ENCODE results near the gene MINDY4. TPM values are rescaled to one million over a fixed set of nuclear protein-coding genes. Genes with fewer than 3 reads are reported as not detected.

The MINDY4 gene
- total RNA-seq, 5 donors from 2014 or later (not counting 1 experiment from before 2014, with no cell fraction given) = 0.60 to 1.7 (median 1.2) TPM

DNA sequence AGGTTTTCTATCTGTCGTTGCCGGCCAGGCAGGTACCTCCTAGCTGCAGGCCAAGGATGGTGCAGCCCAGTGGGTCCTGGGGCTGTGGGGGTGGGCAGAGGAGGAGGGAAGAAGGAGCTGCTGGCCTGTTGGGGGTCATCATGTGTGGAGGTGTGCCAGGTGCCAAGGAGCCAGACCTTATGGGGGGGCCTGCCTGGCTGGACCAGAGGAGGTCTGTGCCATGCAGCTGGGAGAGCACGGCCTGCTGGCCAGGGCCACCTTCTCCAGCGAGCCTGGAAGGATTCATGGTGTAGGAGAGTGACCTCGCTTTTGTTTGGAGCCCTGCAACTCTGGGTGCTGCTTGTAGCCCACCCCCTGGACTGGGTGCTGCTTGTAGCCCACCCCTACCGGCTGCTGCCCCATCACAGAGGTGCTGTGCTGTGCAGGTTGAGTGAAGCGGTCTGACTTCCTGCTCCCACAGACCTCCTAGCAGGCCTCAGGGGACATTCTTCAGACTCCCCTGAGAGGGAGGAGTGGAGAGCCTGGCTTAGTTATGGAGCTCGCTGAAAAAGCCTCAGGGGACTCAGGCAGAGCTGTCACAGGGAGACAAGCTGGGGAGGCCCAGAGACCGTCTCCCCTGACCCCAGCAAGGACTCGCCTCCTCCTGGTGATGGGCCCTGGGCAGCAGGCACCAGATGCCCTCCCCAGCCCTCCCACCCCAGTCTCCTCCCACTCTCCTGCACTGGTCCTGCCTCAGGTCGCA lies 72.7 kb downstream of the MINDY4 start:
- Histone ChIP-seq H3K4me3 (ENCODE audit: control insufficient read depth in 1 of 2, extremely low read depth in 1 of 2, low read length in 1 of 2) (no peak overlapping the region), H3K27me3 (replicated peaks in 1 of 2; ENCODE audit: control insufficient read depth in 2 of 2, extremely low read depth in 1 of 2, insufficient read depth in 2 of 2, low read length in 1 of 2) (no peaks in the 10 kb centered on the region), H3K4me1 (ENCODE audit: control insufficient read depth in 1 of 2, extremely low read depth in 1 of 2, insufficient read depth in 2 of 2, low read length in 2 of 2) (no peaks in the 10 kb centered on the region), H3K36me3 (ENCODE audit: control insufficient read depth in 2 of 2, extremely low read depth in 1 of 2, insufficient read depth in 1 of 2, low read length in 1 of 2) (peaks cover 0 to 2% of the 10 kb centered on the region in 2 donors), H3K9me3 (no peaks in the 10 kb centered on the region), H3K27ac (ENCODE audit: low read length) (no peak overlapping the region)
- H3K9me3 Mint-ChIP-seq = no peaks in the 10 kb centered on the region
- H3K27me3 Mint-ChIP-seq = no peaks in the 10 kb centered on the region
- 86% methylated on average over 5 of the region's 11 CpGs for WGBS (ENCODE audit: insufficient coverage)
- H3K27ac Mint-ChIP-seq = no peak overlapping the region
- DNase-seq (no peak), ATAC-seq (replicated peaks in 1 of 4) (no peak)
- no peak overlapping the region for H3K4me3 Mint-ChIP-seq
- H3K36me3 Mint-ChIP-seq = no peaks in the 10 kb centered on the region
- H3K4me1 Mint-ChIP-seq = no peaks in the 10 kb centered on the region
- ChIA-PET POLR2A (no interaction called here), CTCF (interaction anchor here in 1 of 2 donors (0.6 kb wide), 1 partner anchor 104 kb away, joined by 3 read pairs; no protein-coding TSS in a partner anchor)

DNA sequence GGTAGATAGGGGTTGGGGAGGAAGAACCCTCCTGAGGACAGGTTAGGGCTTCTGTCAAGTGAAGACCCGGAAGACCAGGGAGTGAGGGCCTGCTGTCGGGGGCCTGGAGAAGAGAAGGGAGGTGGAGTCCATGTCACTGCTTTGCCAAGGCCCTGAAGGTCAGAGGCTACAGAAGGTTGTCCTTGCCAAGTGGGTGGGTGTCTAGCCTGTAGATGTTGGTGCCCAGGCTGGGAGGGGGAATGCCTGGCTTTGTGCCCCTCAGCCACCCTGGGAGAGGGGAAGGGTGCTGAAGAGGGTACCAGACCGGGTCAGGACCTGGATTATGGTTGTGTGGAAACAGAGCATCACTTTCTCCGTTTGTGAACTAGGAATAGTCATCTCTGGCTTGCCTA lies 73.3 kb downstream of the MINDY4 start:
- H3K4me3 ChIP-seq (ENCODE audit: control insufficient read depth in 1 of 2, extremely low read depth in 1 of 2, low read length in 1 of 2) = no peak overlapping the region
- Mint-ChIP-seq H3K27ac (no peak overlapping the region), H3K36me3 (no peaks in the 10 kb centered on the region), H3K4me3 (no peak overlapping the region), H3K9me3 (no peaks in the 10 kb centered on the region), H3K4me1 (no peaks in the 10 kb centered on the region), H3K27me3 (no peaks in the 10 kb centered on the region)
- ATAC-seq (replicated peaks in 1 of 4) = no peak
- ChIA-PET CTCF (no interaction called here), POLR2A (no interaction called here)
- no peaks in the 10 kb centered on the region for H3K4me1 ChIP-seq (ENCODE audit: control insufficient read depth in 1 of 2, extremely low read depth in 1 of 2, insufficient read depth in 2 of 2, low read length in 2 of 2)
- DNase-seq = no peak
- 69% methylated on average over 4 of the region's 4 CpGs for WGBS (ENCODE audit: insufficient coverage)
- H3K9me3 ChIP-seq = no peaks in the 10 kb centered on the region
- H3K36me3 ChIP-seq (ENCODE audit: control insufficient read depth in 2 of 2, extremely low read depth in 1 of 2, insufficient read depth in 1 of 2, low read length in 1 of 2) = peaks cover 0 to 2% of the 10 kb centered on the region in 2 donors
- no peak overlapping the region for H3K27ac ChIP-seq (ENCODE audit: low read length)
- H3K27me3 ChIP-seq (replicated peaks in 1 of 2; ENCODE audit: control insufficient read depth in 2 of 2, extremely low read depth in 1 of 2, insufficient read depth in 2 of 2, low read length in 1 of 2) = no peaks in the 10 kb centered on the region

DNA sequence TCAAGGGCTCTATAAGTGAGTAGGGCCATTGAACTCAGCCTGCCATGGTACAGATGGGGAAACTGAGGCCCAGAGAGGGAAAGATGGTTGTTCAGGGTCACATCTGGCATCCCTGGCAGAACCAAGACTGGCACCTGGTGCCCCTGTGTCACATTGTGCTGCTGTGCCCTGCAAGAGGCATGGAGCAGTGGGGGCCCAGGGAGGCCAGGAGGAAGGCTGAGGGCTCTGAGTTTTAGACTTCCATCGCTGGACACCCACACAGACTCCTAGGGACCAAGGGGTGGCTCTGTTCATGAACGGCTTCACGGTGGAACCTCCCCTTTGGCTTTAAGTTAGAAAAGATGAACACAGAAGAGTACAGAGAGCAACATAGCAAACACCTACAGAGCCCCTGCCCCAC lies 73.7 kb downstream of the MINDY4 start:
- Mint-ChIP-seq H3K27ac (no peak overlapping the region), H3K36me3 (no peaks in the 10 kb centered on the region), H3K4me1 (no peaks in the 10 kb centered on the region), H3K4me3 (no peak overlapping the region), H3K9me3 (no peaks in the 10 kb centered on the region), H3K27me3 (no peaks in the 10 kb centered on the region)
- no peaks in the 10 kb centered on the region for H3K27me3 ChIP-seq (replicated peaks in 1 of 2; ENCODE audit: control insufficient read depth in 2 of 2, extremely low read depth in 1 of 2, insufficient read depth in 2 of 2, low read length in 1 of 2)
- no peaks in the 10 kb centered on the region for H3K4me1 ChIP-seq (ENCODE audit: control insufficient read depth in 1 of 2, extremely low read depth in 1 of 2, insufficient read depth in 2 of 2, low read length in 2 of 2)
- ChIA-PET POLR2A (no interaction called here), CTCF (no interaction called here)
- WGBS (ENCODE audit: insufficient coverage) = 75% methylated on average over 1 of the region's 3 CpGs
- peaks cover 0 to 2% of the 10 kb centered on the region in 2 donors for H3K36me3 ChIP-seq (ENCODE audit: control insufficient read depth in 2 of 2, extremely low read depth in 1 of 2, insufficient read depth in 1 of 2, low read length in 1 of 2)
- H3K4me3 ChIP-seq (ENCODE audit: control insufficient read depth in 1 of 2, extremely low read depth in 1 of 2, low read length in 1 of 2) = no peak overlapping the region
- ATAC-seq (replicated peaks in 1 of 4) (no peak), DNase-seq (no peak)
- no peak overlapping the region for H3K27ac ChIP-seq (ENCODE audit: low read length)
- H3K9me3 ChIP-seq = no peaks in the 10 kb centered on the region

DNA sequence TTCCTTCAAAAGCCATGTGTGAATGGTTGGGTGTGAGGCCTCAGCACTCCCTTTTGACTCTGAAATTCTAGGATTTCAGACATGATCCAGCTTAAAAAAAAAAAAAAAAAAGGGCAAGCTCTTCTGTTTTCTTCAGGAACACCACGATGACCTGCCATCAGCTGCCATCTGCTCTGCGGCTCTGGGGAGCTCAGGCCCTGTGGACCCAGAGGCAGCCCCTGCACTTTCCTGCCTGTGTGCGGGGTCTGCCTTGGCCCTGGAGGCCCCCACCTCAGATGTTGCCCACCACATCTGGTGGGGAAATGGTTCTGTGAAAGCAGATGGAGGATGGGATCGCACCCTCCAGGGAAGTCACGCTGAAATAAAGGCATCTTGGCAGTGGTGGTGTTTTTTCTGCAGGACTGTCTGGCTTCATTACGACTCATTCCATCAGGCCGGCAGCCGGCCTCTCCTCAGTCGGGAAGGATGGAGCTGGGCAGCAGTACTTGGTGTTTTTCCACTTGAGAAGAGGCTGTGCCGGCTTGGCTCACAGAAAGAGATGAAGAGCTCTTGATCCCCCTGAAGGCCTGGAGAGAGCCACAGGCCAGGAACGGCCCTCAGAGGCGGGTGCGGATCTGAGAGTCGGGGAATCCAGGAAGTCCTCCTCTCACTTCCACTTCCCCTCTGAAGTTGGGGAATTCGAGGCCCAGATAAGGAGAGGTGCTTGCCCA lies 74.4 kb downstream of the MINDY4 start:
- H3K4me3 Mint-ChIP-seq = no peak overlapping the region
- Histone ChIP-seq H3K27me3 (replicated peaks in 1 of 2; ENCODE audit: control insufficient read depth in 2 of 2, extremely low read depth in 1 of 2, insufficient read depth in 2 of 2, low read length in 1 of 2) (no peaks in the 10 kb centered on the region), H3K9me3 (no peaks in the 10 kb centered on the region), H3K4me1 (ENCODE audit: control insufficient read depth in 1 of 2, extremely low read depth in 1 of 2, insufficient read depth in 2 of 2, low read length in 2 of 2) (no peaks in the 10 kb centered on the region), H3K4me3 (ENCODE audit: control insufficient read depth in 1 of 2, extremely low read depth in 1 of 2, low read length in 1 of 2) (no peak overlapping the region), H3K27ac (ENCODE audit: low read length) (no peak overlapping the region), H3K36me3 (ENCODE audit: control insufficient read depth in 2 of 2, extremely low read depth in 1 of 2, insufficient read depth in 1 of 2, low read length in 1 of 2) (peaks cover 0 to under 1% of the 10 kb centered on the region in 2 donors)
- H3K27ac Mint-ChIP-seq = no peak overlapping the region
- no peaks in the 10 kb centered on the region for H3K36me3 Mint-ChIP-seq
- no peak for ATAC-seq (replicated peaks in 1 of 4)
- ChIA-PET CTCF (no interaction called here), POLR2A (no interaction called here)
- H3K27me3 Mint-ChIP-seq = no peaks in the 10 kb centered on the region
- H3K9me3 Mint-ChIP-seq = no peaks in the 10 kb centered on the region
- H3K4me1 Mint-ChIP-seq = no peaks in the 10 kb centered on the region
- 83% methylated on average over 8 of the region's 15 CpGs for WGBS (ENCODE audit: insufficient coverage)
- no peak for DNase-seq

- DNase-seq (no peak), ATAC-seq (replicated peaks in 1 of 4) (no peak)
- Mint-ChIP-seq H3K36me3 (no peaks in the 10 kb centered on the region), H3K27me3 (no peaks in the 10 kb centered on the region), H3K27ac (no peak overlapping the region), H3K9me3 (no peaks in the 10 kb centered on the region), H3K4me3 (no peak overlapping the region), H3K4me1 (no peaks in the 10 kb centered on the region)
- no peak overlapping the region for H3K27ac ChIP-seq (ENCODE audit: low read length)
- H3K27me3 ChIP-seq (replicated peaks in 1 of 2; ENCODE audit: control insufficient read depth in 2 of 2, extremely low read depth in 1 of 2, insufficient read depth in 2 of 2, low read length in 1 of 2) = no peaks in the 10 kb centered on the region
- H3K4me1 ChIP-seq (ENCODE audit: control insufficient read depth in 1 of 2, extremely low read depth in 1 of 2, insufficient read depth in 2 of 2, low read length in 2 of 2) = no peaks in the 10 kb centered on the region
- no peaks in the 10 kb centered on the region for H3K9me3 ChIP-seq
- H3K36me3 ChIP-seq (ENCODE audit: control insufficient read depth in 2 of 2, extremely low read depth in 1 of 2, insufficient read depth in 1 of 2, low read length in 1 of 2) = no peaks in the 10 kb centered on the region
- ChIA-PET POLR2A (no interaction called here), CTCF (interaction anchor here in 1 of 2 donors (0.7 kb wide), 1 partner anchor 261 kb away, joined by 4 read pairs; no protein-coding TSS in a partner anchor)
- 82% methylated on average over 5 of the region's 6 CpGs for WGBS (ENCODE audit: insufficient coverage)
- H3K4me3 ChIP-seq (ENCODE audit: control insufficient read depth in 1 of 2, extremely low read depth in 1 of 2, low read length in 1 of 2) = no peak overlapping the region
These were observed 75.2 kb downstream of the MINDY4 start for GRCh38 chr7:30846378-30846777.

DNA sequence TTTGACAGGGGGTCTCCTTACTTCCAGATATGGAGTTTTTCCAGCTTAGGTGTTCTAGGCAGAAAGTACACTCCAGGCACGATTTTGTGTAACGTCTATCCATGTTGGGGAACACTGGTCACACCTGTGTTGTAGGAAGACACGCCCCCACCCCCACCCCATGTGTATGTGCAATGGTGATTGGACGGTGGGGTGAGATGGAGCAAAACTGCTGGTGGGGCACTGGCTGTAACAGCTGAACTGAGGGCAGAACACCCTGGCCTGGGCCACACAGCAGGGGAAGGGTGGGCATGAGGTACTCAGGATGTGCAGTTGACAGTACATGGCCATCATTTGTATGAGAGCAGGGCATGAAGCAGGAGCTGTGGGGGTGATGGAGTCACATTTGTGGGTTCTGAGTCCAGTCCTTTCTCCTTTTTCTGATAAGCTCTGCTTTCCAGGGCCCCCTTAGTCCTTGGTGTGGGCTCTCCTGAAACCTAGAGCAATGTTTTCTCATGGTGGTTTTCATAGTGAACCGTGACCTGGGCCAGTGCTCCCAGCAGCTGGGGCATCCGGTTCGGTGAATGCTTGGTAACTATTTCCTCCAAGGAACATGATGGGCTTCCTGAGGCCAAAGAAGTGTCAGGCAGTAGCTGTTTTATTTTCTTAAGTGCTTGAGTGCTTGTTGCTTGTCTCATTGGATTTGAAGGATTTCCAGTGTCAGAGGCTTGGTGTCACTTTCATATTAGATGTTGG lies 77.1 kb downstream of the MINDY4 start:
- Histone ChIP-seq H3K27ac (ENCODE audit: low read length) (no peak overlapping the region), H3K27me3 (replicated peaks in 1 of 2; ENCODE audit: control insufficient read depth in 2 of 2, extremely low read depth in 1 of 2, insufficient read depth in 2 of 2, low read length in 1 of 2) (no peaks in the 10 kb centered on the region), H3K4me3 (ENCODE audit: control insufficient read depth in 1 of 2, extremely low read depth in 1 of 2, low read length in 1 of 2) (no peak overlapping the region), H3K36me3 (ENCODE audit: control insufficient read depth in 2 of 2, extremely low read depth in 1 of 2, insufficient read depth in 1 of 2, low read length in 1 of 2) (no peaks in the 10 kb centered on the region), H3K4me1 (ENCODE audit: control insufficient read depth in 1 of 2, extremely low read depth in 1 of 2, insufficient read depth in 2 of 2, low read length in 2 of 2) (no peaks in the 10 kb centered on the region), H3K9me3 (no peaks in the 10 kb centered on the region)
- ChIA-PET POLR2A (interaction anchor here in 1 of 2 donors (0.5 kb wide), 1 partner anchor 1765 kb away, joined by 3 read pairs; no protein-coding TSS in a partner anchor), CTCF (no interaction called here)
- 70% methylated on average over 3 of the region's 7 CpGs for WGBS (ENCODE audit: insufficient coverage)
- H3K9me3 Mint-ChIP-seq = no peaks in the 10 kb centered on the region
- no peaks in the 10 kb centered on the region for H3K36me3 Mint-ChIP-seq
- ATAC-seq (replicated peaks in 1 of 4) = no peak
- no peaks in the 10 kb centered on the region for H3K27me3 Mint-ChIP-seq
- H3K4me3 Mint-ChIP-seq = no peak overlapping the region
- H3K4me1 Mint-ChIP-seq = no peaks in the 10 kb centered on the region
- no peak overlapping the region for H3K27ac Mint-ChIP-seq
- DNase-seq = no peak

Data from T-cell (primary cell).